Umbilical cord (tissue), 2 donors: ENCODE data around the gene LEPROT. TPM values are rescaled to one million over a fixed set of nuclear protein-coding genes. Genes with fewer than 3 reads are reported as not detected.
"Not testable (repeated sequence)": the region's sequence is repeated elsewhere in the genome, so short reads cannot be mapped to it uniquely, and the experiment has no call there.

ENCODE experiments used
- DNase-seq: peaks from one replicate; pipeline ENCODE4 v3.0.0-alpha.2; 2015; ENCODE audit warnings: low spot score
- total RNA-seq: library from RNA; depleted of rRNA; stranded (reverse); fragments of >200 nt; gene quantifications from one replicate; pipeline ENCODE4 v1.2.3, GENCODE V29; 2014; ENCODE audit warnings: low replicate concordance; ENCODE audit not compliant: insufficient read depth

The LEPROT gene, protein sequence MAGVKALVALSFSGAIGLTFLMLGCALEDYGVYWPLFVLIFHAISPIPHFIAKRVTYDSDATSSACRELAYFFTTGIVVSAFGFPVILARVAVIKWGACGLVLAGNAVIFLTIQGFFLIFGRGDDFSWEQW
- total RNA-seq: 117 TPM

GRCh38 chr1:65420590-65421350 is at the start of gene LEPROT, which contains the start of gene LEPR:
TSS of gene LEPROT (plus strand) at chr1:65420668. CDS start at chr1:65420725, 57 bp downstream.
TSS of gene LEPR (plus strand) at chr1:65420668. CDS start at chr1:65565566, 144,898 bp downstream.
- DNase-seq: no peak

- no peak for DNase-seq
These were observed 48.9 kb upstream of the LEPROT start for GRCh38 chr1:65371544-65371943.

DNA sequence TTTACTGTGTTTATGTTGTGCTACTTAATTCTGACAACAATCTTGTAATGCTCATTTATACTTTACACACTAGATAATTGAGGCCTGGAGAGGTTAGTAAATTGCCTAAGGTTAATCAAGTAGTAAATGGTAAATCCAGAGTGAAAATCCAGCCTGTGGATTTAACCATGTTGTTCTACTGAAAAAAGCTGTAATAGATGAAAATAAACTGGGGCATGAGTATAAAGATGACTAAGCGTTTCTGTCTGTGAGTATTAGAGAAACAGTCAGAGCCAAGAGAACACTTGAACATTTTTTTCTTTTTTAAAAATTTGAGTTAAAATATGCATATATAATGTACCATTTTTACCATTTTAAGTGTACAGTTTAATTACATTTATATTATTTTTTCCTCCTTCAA is 47.9 kb upstream of the LEPROT start:
- DNase-seq: peak; percentile 23

DNA sequence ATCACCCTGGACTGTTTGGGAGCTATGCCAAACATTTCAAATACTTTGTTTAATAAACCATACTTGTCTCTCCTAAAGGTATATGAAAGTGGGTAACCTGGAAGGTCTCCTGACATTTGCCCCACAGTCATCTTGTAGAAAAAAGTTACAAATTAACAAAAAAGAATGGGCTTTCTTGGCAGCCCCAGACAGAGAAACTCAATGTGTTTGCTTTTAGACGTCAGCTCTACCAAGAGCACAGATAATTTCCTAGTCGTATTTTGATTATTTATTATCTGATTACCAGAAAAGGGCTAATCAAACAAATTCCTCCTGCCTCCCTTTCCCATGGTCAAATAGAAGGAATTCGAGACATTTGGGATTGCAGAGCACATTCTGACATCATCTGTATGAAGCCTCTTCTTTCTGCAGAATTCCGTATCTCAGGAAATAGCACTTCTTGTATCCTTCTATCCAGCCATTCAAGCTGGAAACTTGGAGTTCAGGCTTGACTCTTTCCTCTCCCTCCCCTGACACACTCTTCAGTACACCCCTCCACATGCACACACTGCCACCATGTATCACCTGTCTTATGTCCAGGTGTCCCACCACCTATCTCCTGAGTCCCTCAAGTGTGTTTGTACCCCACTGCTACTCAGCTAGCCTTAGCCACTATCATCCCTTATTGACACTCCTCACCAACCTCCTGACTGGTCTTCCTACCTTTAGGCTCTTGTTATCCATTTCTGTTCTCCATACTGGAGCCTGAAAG is 42.8 kb upstream of the LEPROT start:
- no peak for DNase-seq

- DNase-seq: peak; percentile 46
These were observed 42.1 kb upstream of the LEPROT start for GRCh38 chr1:65378247-65378946.

- not testable (repeated sequence) for DNase-seq
These were observed 36.0 kb upstream of the LEPROT start for GRCh38 chr1:65384426-65384825.

DNA sequence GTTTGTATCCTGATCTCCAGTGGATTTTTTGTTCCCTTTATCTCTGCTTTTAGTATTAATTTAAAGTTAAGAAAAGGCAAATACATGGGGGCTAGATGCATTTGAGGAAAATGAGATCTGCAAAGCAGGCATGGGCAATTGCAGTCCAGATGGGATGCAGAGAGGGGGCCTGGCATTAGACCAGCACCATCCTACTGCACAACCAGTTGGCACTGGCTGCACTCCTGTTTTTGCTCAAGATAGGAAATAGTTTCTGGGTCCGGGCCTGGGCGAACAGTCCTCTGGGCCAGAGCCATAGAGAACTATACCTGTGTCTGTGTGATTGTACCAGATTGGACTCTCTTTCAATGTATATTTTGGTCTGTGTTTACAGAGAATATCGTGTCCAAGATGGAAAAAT is 34.0 kb upstream of the LEPROT start:
- no peak for DNase-seq

DNA sequence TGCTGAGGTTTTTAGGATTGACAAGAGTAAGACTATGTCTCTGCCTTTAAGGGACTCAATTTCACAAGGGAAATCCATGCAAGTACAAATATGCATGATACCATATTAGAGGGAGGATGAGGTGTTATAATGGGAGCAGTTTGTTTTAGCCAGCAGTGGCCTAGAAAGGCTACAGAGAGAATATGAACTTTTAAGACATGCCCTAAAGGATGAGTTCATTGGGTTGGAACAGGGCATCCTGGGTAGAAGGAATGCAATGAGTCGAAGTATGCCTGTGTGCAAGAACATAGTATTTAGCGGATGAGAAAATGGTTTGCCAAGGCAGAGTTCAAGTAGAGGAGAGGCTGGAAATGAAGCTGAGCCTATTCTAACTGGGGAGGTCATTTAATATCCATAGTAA is 32.6 kb upstream of the LEPROT start:
- no peak for DNase-seq

- DNase-seq: no peak
These were observed 31.4 kb upstream of the LEPROT start for GRCh38 chr1:65388908-65389695.

DNA sequence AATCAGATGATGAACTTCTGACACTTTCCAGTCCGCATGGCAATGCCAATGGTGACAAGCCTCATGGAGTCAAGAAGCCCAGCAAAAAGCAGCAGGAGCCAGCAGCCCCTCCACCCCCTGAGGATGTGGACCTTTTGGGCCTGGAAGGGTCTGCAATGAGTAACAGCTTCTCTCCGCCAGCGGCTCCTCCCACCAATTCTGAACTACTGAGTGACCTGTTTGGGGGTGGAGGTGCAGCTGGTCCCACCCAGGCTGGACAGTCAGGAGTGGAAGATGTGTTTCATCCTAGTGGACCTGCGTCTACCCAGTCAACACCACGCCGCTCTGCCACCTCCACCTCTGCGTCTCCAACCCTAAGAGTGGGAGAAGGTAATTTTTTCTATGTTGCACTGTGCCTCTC is 28.0 kb upstream of the LEPROT start:
- no peak for DNase-seq

DNA sequence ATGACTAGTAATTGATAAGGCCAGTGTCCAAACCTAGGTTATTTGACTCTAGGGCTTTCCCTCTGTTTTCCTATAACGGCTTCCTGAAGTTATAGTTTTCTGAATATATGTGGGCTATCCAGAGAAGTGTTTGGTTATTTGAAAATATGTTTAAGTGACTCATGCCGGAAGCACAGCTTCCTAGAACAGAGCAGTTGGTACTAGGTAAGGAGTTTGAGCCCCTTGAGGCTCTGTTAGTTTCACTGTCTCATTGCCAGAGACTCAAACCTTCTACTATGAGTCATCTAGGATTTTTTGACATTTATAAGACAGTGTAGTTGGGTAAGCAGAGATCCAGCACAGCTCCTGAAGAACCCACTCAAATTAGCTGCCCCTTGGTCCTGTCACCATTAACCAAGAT is 27.1 kb upstream of the LEPROT start:
- DNase-seq: no peak

- no peak for DNase-seq
These were observed 26.5 kb upstream of the LEPROT start for GRCh38 chr1:65393928-65394327.

DNA sequence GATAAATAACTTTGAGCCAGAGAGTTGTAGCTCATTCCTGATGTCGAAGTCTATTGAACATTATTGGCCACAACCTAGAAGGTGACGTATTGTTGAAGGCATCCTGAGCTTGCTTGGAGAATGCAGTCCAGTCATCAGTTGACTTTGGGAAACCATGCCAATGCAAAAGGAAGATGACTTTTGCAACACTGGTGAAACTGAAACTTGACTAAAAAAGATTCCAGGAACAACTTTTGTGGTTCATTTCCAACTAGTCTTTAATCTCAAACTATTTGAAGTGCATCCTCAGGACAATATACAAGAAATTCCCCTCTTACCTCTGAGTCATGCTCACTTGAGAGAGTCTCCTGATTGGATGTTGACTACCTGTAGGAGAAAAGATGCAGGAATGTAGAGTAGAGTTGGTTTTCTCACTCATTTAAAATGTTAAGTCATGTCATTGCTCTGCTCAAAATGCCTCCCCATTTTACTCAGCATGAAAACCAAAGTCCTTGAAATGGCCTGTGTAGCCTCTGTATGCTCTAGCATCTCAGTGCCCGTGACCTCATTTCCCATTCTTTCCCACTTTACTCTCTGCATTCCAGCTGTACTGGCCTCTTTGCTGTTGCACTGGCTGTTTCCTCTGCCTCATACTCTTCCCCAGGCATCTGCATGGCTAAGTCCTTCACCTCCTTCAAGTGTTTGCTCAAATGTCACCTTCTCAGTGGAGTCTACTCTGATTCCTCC is 24.4 kb upstream of the LEPROT start:
- DNase-seq: no peak

DNA sequence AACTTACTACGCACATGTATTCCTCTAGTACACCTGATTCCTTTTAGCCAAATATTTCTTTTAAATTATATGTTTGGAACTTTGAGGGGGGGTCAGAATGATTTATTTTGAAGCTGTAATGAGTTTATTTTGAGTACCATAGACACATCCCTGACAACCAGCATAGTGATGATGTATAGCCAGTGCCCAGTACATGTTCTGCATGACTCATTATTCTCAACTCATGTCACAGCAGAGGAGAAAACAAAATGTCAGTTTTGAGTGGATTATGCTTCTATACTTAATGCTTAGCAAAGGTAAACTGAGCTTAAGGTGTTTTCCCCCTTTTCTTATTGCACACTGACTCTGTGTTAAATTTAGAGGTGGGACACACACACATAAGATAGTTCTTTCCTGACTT is 22.4 kb upstream of the LEPROT start:
- no peak for DNase-seq

DNA sequence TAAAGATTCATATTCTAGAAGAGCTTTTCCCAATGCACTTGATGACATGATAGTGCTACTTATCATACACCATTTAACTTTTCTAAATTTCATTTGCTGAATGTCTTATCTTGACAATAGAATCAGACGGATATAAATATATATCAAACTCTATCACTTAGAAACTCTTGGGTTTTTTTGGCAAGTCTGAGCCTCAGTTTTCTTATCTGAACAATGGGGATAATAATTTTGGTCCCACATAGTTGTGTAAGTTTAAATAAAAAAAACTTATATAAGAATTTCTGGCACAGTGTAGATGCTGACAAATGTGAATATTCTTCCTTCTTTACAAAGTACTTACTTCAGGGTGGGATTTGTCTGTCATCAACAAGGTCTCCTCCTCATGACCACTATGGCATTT is 21.5 kb upstream of the LEPROT start:
- DNase-seq: no peak

GRCh38 chr1:65401612-65402011 is 18.9 kb upstream of the LEPROT start:
- DNase-seq: no peak

DNA sequence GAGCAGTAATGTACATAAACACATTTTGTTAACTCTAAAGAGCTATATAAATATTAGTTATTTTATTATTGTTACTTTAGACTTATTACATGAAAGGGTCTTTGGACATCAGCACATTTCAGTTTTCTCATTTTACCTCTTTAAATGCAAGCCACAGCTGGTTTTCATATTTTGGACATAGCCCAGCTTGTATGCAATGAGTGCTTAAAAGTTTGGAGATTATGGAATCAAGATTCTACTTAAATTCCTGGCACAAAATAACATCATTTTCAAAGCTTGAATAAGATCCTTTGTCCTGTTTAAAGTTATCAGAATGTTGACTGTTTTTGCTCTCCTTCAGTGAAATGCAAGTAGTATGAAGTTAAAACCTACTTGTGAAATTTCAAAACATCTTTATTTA is 15.5 kb upstream of the LEPROT start:
- peak; percentile 82 for DNase-seq

DNA sequence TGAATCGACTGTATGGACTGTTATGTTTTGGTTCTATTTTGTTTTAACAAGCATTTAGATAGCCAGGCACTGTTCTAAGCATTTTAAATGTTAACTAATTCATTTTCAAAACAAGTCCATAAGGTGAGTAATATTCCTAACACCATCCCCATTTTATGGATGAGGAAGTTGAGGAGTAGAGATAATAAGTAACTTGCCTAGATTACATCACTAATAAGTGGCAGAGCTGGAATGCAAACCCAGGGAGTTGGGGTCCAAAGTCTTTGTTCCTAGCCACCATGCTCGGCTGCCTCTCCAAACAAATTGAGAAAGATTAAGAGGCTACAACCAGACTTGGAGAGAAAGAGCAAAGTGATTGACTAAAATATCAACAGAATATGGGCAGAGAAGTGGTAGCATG is 12.6 kb upstream of the LEPROT start:
- DNase-seq: no peak

- DNase-seq: no peak
These were observed 11.2 kb upstream of the LEPROT start for GRCh38 chr1:65409314-65409713.

DNA sequence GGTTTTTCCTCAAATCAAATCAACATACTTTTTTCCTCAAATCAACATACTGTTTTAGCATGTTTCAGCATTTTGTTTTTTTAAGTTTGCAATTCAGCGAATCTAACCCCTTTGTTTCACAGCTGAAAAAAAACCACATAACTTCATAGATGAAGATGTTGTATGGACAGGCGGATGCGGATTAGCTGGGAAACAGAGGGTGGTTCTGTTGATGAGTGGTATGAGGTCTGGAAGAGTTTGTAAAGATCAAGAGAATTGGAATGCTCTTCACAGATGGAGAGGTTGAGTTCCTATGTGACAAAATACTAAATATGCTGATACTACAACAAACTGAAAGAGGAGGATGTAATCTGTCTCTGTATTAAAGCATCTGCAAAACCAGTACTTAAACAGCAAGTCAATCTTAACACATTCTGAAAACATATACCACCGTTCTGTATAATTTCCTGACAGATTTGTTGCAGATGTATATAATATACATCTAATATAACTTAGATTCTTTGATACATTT is 10.6 kb upstream of the LEPROT start:
- no peak for DNase-seq
